ENCODE data around the gene ZNF605. TPM values are rescaled to one million over a fixed set of nuclear protein-coding genes. Genes with fewer than 3 reads are reported as not detected.

Gene ZNF605
- total RNA-seq, 2 experiments from 2014 or later: 12.3 to 13.6 TPM

DNA sequence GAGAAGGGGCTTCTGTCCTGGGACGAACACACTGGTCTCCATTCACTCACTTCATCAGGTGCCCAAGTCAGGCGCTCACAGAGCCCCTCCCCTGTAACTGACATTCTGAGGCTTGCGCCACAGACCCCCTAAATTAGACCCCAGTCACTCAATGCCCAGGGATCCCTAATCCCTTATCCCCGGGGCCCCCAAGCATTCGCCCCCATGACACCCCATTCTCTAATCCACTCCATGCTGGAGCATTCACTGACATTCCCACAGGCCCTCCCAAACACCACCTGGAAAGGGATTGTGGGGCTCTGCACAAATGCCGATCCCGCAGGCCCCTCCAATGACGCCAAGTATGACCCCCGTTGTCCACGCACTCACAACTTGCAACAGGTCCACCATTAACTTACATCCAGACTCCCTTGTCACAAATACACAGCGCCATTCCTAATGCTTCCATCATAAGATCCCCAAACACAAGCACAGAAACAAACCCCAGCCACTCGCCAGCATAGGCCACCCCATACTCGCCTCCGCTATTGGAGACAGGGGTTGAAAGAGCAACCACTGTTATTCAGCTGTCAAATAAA, 1.5 kb downstream of the ZNF605 start:
- POLR2A ChIA-PET: interaction anchor here (0.5 to 2.7 kb wide), 2 partner anchors 32 to 294 kb away, joined by 3 to 17 read pairs; partner anchors contain the start of gene ZNF26
- Mint-ChIP-seq H3K4me3 (peak overlapping the region; percentile 90), H3K27ac (peak overlapping the region; percentile 89), H3K4me1 (peaks cover 16% of the 10 kb centered on the region), H3K9me3 (peaks cover 16% of the 10 kb centered on the region), H3K36me3 (peaks cover 27% of the 10 kb centered on the region), H3K27me3 (no peaks in the 10 kb centered on the region)
- ATAC-seq (ENCODE audit: low read depth): no peak
- no peak for DNase-seq

GRCh38 chr12:132953771-132954170, 2.3 kb downstream of the ZNF605 start:
- peak overlapping the region; percentile 21 for H3K27ac Mint-ChIP-seq
- peaks cover 15% of the 10 kb centered on the region for H3K4me1 Mint-ChIP-seq
- no peaks in the 10 kb centered on the region for H3K27me3 Mint-ChIP-seq
- H3K9me3 Mint-ChIP-seq: peaks cover 22% of the 10 kb centered on the region
- H3K4me3 Mint-ChIP-seq: peak overlapping the region; percentile 18
- H3K36me3 Mint-ChIP-seq: peaks cover 30% of the 10 kb centered on the region
- DNase-seq: no peak
- POLR2A ChIA-PET: no interaction called here
- no peak for ATAC-seq (ENCODE audit: low read depth)

DNA sequence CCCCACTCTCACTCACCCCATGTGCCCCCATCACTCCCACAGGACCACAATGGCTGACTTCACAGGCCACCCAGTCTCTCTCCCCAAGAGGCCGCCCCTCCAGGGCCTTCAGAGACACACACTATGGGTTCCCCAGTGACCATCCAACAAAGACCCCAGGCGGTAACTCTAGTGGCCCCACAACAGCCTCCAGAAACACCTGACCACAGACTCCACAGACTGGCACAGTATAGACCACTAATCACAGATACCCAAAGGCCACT, 3.0 kb downstream of the ZNF605 start:
- peaks cover 15% of the 10 kb centered on the region for H3K4me1 Mint-ChIP-seq
- POLR2A ChIA-PET: no interaction called here
- peaks cover 36% of the 10 kb centered on the region for H3K36me3 Mint-ChIP-seq
- no peak for DNase-seq
- no peak for ATAC-seq (ENCODE audit: low read depth)
- no peak overlapping the region for H3K4me3 Mint-ChIP-seq
- H3K9me3 Mint-ChIP-seq: peaks cover 22% of the 10 kb centered on the region
- H3K27me3 Mint-ChIP-seq: no peaks in the 10 kb centered on the region
- H3K27ac Mint-ChIP-seq: no peak overlapping the region

GRCh38 chr12:132952371-132953162, 3.5 kb downstream of the ZNF605 start:
- peaks cover 15% of the 10 kb centered on the region for H3K4me1 Mint-ChIP-seq
- no peak overlapping the region for H3K27ac Mint-ChIP-seq
- H3K36me3 Mint-ChIP-seq: peaks cover 42% of the 10 kb centered on the region
- peaks cover 24% of the 10 kb centered on the region for H3K9me3 Mint-ChIP-seq
- H3K27me3 Mint-ChIP-seq: no peaks in the 10 kb centered on the region
- ATAC-seq (ENCODE audit: low read depth) (no peak), DNase-seq (no peak)
- no peak overlapping the region for H3K4me3 Mint-ChIP-seq
- POLR2A ChIA-PET: no interaction called here

- H3K9me3 Mint-ChIP-seq: peaks cover 24% of the 10 kb centered on the region
- H3K4me1 Mint-ChIP-seq: peaks cover 15% of the 10 kb centered on the region
- peaks cover 43% of the 10 kb centered on the region for H3K36me3 Mint-ChIP-seq
- no peaks in the 10 kb centered on the region for H3K27me3 Mint-ChIP-seq
- ATAC-seq (ENCODE audit: low read depth) (no peak), DNase-seq (no peak)
- POLR2A ChIA-PET: no interaction called here
- H3K27ac Mint-ChIP-seq: no peak overlapping the region
- H3K4me3 Mint-ChIP-seq: no peak overlapping the region
Measured at GRCh38 chr12:132951649-132952048, 4.5 kb downstream of the ZNF605 start.

DNA sequence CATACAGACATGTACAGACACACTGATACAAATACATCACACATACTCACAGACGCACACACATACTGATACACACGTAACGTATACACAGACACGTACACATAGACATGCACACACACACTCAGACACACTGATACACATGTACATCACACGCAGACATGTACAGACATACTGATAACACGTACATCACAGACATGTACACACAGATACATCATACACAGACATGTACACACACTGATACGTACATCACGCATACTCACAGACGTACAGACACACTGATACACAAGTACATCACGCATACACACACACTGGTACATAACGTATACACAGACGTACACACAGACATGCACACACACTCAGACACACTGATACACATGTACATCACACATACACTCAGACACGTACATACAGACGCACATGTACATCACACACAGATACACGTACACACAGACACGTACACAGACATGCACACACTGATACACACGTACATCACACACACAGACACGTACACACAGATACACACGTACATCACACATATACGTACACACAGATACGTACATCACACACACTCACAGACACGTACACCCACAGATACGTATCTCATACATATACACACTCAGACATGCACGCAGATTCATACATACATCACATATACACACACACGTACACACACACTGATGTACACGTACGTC, 5.1 kb downstream of the ZNF605 start:
- POLR2A ChIA-PET: no interaction called here
- Mint-ChIP-seq H3K27me3 (no peaks in the 10 kb centered on the region), H3K9me3 (peaks cover 27% of the 10 kb centered on the region), H3K36me3 (peaks cover 43% of the 10 kb centered on the region), H3K4me3 (no peak overlapping the region), H3K4me1 (peaks cover 14% of the 10 kb centered on the region), H3K27ac (no peak overlapping the region)
- ATAC-seq (ENCODE audit: low read depth) (no peak), DNase-seq (no peak)

DNA sequence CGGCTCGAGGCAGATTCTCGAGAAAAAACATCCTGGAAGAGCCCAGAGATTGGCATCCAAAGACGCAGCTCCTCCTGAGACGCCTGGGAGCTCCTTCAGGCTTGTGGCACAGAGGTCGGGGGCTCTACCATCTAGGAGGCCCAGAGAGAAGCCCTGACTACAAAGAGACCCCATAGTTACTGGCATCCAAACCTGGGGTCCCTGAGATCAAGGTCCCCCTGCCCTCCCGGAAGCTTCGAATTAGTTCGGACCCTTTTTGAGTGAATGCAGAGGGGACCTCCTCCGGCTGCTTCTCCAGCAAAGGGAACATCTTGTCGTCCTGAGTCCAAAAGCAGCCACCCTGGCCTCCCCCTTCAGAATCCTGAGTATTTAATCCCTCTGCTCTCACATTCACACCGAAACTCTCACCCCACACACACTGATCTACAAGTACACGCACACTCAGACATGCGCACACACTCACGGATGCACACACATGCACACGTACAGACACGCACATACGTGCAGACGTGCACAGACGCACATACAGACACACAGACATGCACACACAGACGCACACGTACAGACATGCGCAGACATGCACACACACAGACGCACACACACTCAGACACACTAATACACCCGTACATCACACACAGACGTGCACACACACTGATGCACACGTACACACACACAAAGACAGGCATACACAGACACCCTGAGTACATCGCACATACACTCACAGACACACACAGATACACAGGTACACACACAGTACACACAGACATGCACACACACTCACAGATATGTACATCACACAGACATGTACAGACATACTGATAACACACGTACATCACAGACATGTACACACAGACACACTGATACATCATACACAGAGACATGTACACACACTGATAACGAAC, 5.9 kb downstream of the ZNF605 start:
- Mint-ChIP-seq H3K36me3 (peaks cover 50% of the 10 kb centered on the region), H3K4me1 (peaks cover 11% of the 10 kb centered on the region), H3K9me3 (peaks cover 32% of the 10 kb centered on the region), H3K27me3 (no peaks in the 10 kb centered on the region), H3K4me3 (no peak overlapping the region), H3K27ac (no peak overlapping the region)
- POLR2A ChIA-PET: no interaction called here
- DNase-seq: no peak
- ATAC-seq (ENCODE audit: low read depth): no peak

- DNase-seq (no peak), ATAC-seq (ENCODE audit: low read depth) (no peak)
- Mint-ChIP-seq H3K27me3 (no peaks in the 10 kb centered on the region), H3K36me3 (peaks cover 59% of the 10 kb centered on the region), H3K9me3 (peaks cover 29% of the 10 kb centered on the region), H3K27ac (no peak overlapping the region), H3K4me3 (no peak overlapping the region), H3K4me1 (no peaks in the 10 kb centered on the region)
- POLR2A ChIA-PET: no interaction called here
Measured at GRCh38 chr12:132948146-132949066, 7.7 kb downstream of the ZNF605 start.

DNA sequence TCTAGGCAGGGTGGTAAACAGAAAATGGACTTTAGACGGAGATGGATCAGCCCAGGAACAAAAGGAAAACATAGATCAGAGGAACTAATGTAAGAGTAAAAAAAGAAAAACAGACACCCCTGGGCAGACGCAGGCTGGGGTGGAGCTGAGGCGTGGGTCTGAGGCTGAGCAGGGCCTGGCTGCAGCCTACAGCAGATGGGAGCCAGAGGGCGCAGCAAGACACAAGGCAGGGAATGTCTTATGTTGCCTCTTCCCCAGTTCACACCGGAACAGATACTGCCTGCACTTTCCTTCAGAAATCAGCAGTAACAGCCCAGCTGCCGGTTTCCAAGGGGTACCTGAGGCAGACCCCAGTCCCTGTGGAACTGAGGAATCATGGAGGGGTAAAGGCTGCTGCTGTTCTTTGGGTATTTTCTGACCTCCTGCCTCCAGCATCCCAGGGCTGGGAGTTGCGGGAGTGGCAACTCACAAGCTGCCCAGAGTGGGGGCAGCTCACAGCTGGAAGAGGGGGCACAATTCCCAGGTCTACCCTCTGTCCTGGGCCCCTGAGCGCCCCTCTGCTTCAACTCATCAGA, 9.8 kb downstream of the ZNF605 start:
- Mint-ChIP-seq H3K36me3 (peaks cover 68% of the 10 kb centered on the region), H3K4me3 (no peak overlapping the region), H3K27me3 (no peaks in the 10 kb centered on the region), H3K27ac (no peak overlapping the region), H3K9me3 (peaks cover 31% of the 10 kb centered on the region), H3K4me1 (no peaks in the 10 kb centered on the region)
- no peak for DNase-seq
- no peak for ATAC-seq (ENCODE audit: low read depth)
- POLR2A ChIA-PET: interaction anchor here (0.6 to 1.1 kb wide), 2 partner anchors 40 to 100 kb away, joined by 3 read pairs; partner anchors contain the start of gene ZNF26

- H3K4me1 Mint-ChIP-seq: no peaks in the 10 kb centered on the region
- H3K4me3 Mint-ChIP-seq: no peak overlapping the region
- no peaks in the 10 kb centered on the region for H3K27me3 Mint-ChIP-seq
- ATAC-seq (ENCODE audit: low read depth) (no peak), DNase-seq (no peak)
- no peak overlapping the region for H3K27ac Mint-ChIP-seq
- POLR2A ChIA-PET: interaction anchor here (0.6 kb wide), 1 partner anchor 101 kb away, joined by 3 read pairs; no protein-coding TSS in a partner anchor
- peaks cover 73% of the 10 kb centered on the region for H3K36me3 Mint-ChIP-seq
- H3K9me3 Mint-ChIP-seq: peaks cover 35% of the 10 kb centered on the region
Measured at GRCh38 chr12:132945806-132946205, 10.3 kb downstream of the ZNF605 start.

DNA sequence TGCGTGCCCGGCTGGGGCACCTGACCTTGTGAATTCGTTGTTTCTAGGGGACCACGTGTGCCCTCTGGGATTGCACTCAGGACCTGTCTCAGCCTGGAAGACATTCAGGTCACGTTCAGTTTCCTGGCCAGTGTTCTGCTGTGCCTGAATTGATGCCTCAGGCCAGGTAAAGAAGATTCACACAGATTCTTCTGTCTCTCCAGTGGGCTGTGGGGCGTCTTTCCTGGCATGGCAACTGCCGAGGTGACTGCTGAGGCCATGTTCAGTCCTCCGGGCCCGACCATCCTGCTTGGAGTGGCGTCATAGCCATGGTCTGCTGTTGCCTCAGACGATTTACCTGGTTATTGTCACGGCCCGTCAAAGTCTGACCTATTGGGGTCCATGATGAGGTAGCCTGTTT, 13.5 kb downstream of the ZNF605 start:
- Mint-ChIP-seq H3K36me3 (peaks cover 60% of the 10 kb centered on the region), H3K27me3 (no peaks in the 10 kb centered on the region), H3K4me3 (no peak overlapping the region), H3K27ac (no peak overlapping the region), H3K9me3 (peaks cover 28% of the 10 kb centered on the region), H3K4me1 (no peaks in the 10 kb centered on the region)
- ATAC-seq (ENCODE audit: low read depth) (no peak), DNase-seq (no peak)
- POLR2A ChIA-PET: no interaction called here

DNA sequence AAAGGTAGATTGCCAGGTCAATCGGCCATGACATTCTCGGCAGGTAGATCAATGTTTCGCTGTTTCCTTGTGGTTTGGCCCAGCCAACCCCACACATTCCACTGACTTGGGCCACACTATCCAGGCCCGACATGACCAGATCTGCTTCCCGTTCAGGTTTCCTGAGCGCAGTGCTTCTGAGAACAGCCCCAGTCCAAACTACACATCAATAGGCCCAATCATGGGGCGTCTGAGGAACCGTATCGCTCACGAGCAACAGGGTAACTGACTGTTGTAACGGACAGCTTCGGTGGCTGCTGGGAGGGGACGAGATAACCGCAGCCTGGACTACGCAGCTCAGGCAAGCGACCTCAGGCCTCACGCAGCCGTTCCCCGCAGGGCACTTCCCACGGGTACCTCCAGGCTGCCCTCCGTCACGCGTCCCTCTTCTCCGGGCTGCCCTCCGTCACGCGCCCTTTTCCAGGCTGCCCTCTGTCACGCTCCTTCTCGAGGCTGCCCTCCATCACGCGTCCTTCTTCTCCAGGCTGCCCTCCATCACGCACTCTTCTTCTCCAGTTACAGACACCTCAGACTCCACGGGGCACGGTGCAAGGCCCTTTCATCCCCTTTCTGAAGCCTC, 14.7 kb downstream of the ZNF605 start:
- peaks cover 57% of the 10 kb centered on the region for H3K36me3 Mint-ChIP-seq
- ATAC-seq (ENCODE audit: low read depth): no peak
- peaks cover 32% of the 10 kb centered on the region for H3K9me3 Mint-ChIP-seq
- POLR2A ChIA-PET: no interaction called here
- no peak for DNase-seq
- no peaks in the 10 kb centered on the region for H3K4me1 Mint-ChIP-seq
- H3K27ac Mint-ChIP-seq: no peak overlapping the region
- no peak overlapping the region for H3K4me3 Mint-ChIP-seq
- H3K27me3 Mint-ChIP-seq: no peaks in the 10 kb centered on the region

Data from activated naive CD8-positive, alpha-beta T cell treated with anti-CD3 and anti-CD28 coated beads, Interleukin-2, amount 10 ng/mL, durations not matched to agents 7 days and 5 days (primary cell).